ENCODE measurements around the gene BNIP5.
A peak's percentile ranks its signal among the peaks of the same experiment; 100 is the strongest.
"Not testable (repeated sequence)": the region's sequence is repeated elsewhere in the genome, so short reads cannot be mapped to it uniquely, and the experiment has no call there.

Gene BNIP5

DNA sequence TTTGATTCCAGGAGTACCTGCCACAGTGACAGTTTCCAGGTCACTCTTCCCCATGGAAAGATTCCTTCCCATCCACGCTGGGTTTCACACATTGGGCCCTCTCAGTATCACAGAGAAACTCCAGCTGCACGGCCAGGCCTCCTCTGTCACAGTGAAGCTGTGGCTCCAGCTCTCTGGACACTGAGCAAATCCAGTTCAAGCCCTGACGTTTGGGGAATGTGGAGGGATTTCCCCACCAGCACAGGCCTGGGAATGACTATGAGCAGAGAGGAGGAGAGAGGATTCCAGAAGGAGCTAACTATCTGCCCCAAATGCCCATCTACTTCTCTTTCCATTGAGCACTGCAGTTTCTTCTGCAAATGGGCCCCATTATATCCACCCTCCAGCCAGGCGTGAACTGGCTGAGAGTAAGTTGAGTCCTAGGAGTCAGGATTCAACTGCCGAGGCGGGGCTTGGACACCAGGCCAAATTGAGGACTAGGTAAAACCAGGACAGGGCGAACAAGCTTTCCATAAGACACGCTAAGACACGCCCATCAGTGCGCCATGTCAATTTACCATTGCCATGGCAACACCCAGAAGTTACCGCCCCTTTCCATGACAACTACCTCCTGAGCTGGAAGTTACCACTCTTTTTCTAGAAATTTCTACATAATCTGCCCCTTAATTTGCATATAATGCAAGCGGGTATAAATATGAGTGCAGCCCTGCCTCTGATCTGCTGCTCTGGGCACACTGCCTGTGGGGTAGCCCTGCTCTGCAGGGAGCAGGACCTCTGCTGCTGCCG lies 9.2 kb upstream of the BNIP5 start:
- no peak for DNase-seq (ENCODE audit: low read depth)
- TF ChIP-seq, protein P1, sequence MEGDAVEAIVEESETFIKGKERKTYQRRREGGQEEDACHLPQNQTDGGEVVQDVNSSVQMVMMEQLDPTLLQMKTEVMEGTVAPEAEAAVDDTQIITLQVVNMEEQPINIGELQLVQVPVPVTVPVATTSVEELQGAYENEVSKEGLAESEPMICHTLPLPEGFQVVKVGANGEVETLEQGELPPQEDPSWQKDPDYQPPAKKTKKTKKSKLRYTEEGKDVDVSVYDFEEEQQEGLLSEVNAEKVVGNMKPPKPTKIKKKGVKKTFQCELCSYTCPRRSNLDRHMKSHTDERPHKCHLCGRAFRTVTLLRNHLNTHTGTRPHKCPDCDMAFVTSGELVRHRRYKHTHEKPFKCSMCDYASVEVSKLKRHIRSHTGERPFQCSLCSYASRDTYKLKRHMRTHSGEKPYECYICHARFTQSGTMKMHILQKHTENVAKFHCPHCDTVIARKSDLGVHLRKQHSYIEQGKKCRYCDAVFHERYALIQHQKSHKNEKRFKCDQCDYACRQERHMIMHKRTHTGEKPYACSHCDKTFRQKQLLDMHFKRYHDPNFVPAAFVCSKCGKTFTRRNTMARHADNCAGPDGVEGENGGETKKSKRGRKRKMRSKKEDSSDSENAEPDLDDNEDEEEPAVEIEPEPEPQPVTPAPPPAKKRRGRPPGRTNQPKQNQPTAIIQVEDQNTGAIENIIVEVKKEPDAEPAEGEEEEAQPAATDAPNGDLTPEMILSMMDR (IDR thresholded peaks at IDR 0.05; ENCODE audit: control insufficient read depth, insufficient read depth, low read depth, low read length, missing control alignments), result no peak
- H3K4me3 ChIP-seq (ENCODE audit: control insufficient read depth, low read depth, low read length), result no peak overlapping the region

DNA sequence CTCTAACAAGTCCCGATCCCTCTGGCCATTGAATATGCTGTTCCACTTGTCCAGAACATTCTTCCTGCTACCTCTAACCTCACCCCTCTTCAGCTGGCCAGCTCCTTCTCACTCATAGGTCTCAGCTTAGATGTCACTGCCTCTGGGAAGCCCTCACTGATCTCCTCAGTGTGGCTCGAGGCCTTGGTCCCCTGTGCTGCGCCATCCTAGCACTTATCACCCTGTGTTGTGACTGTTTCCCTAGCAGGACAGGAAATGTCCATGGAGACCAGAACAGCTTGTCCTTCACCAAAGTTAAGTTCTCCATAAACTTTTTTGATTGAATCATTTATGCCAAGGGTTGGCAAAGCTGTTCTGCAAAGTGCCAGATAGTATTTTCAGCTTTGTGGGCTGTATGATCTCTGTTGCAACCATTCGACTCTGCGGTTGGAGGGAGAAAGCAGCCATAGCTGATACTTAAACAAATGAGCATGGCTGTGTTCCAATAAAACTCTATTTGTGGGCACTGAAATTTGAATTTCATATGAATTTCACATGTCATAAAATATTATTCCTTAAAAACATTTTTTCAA lies 6.5 kb upstream of the BNIP5 start:
- TF ChIP-seq, protein P1 (IDR thresholded peaks at IDR 0.05; ENCODE audit: control insufficient read depth, insufficient read depth, low read depth, low read length, missing control alignments), result no peak
- no peak overlapping the region for H3K4me3 ChIP-seq (ENCODE audit: control insufficient read depth, low read depth, low read length)
- DNase-seq (ENCODE audit: low read depth), result no peak

DNA sequence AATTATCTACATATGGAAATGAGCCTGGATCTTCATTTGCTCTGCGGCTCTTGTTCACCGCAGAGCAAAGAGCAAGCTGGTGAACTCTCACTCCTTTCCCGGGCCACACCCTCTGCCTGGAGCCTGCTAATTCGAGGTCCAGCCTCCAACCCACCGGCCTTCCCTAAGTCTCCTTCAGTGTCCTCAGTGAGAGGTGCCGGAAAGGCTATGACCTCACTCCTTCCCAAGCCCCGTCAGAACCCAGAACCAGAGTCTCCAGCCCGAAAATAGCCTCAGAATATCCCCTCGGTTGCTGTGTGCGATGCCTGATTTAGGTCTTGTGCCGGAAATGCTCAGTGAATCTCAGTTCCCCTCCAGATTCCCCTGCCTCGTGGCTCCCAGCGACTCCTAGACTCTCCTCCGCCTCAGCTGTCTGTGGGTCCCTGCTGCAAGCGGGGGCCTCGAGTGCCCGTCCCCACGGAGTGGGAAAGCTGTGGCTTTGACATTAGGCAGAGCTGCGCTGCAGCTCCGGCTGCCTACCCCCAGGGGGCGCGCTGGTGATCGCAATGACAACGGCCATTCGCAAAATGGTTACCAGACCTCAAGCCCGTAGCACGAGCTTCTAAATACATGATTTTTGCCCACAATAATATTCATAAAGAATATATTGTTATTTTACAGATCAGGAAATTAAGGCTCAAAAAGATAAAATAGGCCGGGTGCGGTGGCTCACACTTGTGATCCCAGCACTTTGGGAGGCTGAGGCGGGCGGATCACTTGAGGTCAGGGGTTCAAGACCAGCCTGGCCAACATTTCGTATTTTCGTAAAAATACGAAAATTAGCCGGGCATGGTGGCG lies 4.1 kb upstream of the BNIP5 start:
- DNase-seq (ENCODE audit: low read depth), result no peak
- H3K4me3 ChIP-seq (ENCODE audit: control insufficient read depth, low read depth, low read length), result peak overlapping the region; percentile 17
- TF ChIP-seq, protein P1 (IDR thresholded peaks at IDR 0.05; ENCODE audit: control insufficient read depth, insufficient read depth, low read depth, low read length, missing control alignments), result peak; percentile 98

DNA sequence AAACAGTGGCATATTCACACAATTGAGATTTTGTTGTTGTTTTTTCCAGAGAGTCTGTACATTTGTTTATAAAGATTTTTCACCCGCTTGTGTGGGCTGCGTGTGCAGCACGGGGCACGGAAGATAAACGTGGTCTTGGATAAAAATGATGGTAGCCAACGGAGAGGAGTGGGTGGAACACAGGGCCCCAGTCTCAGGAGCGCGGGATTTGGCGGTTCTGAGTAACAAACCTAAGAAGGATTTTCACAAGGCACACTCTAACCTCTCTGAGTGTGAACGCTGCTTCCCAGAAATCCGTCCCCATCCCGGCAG lies 3.6 kb upstream of the BNIP5 start:
- TF ChIP-seq, protein P1 (IDR thresholded peaks at IDR 0.05; ENCODE audit: control insufficient read depth, insufficient read depth, low read depth, low read length, missing control alignments), result no peak
- DNase-seq (ENCODE audit: low read depth), result no peak
- no peak overlapping the region for H3K4me3 ChIP-seq (ENCODE audit: control insufficient read depth, low read depth, low read length)

DNA sequence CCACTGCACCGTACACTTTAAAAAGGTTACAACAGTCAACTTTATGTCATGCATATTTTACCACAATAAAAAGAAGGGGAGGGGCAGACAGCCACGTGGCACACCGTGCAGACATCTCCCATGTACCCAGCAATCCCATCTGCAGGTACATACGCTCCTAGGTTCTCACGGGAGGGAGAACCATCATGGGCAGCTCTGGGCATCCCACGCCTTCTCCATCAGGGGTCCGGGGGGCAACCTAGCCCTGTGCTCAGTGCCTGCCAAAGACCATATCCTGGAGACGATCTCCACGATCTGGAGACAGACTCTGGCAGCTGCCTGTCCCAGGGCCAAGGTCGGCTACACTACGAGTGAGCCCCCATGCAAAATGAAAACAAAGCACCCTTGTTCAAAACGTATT lies 2.5 kb upstream of the BNIP5 start:
- H3K4me3 ChIP-seq (ENCODE audit: control insufficient read depth, low read depth, low read length), result no peak overlapping the region
- TF ChIP-seq, protein P1 (IDR thresholded peaks at IDR 0.05; ENCODE audit: control insufficient read depth, insufficient read depth, low read depth, low read length, missing control alignments), result no peak
- DNase-seq (ENCODE audit: low read depth), result no peak

DNA sequence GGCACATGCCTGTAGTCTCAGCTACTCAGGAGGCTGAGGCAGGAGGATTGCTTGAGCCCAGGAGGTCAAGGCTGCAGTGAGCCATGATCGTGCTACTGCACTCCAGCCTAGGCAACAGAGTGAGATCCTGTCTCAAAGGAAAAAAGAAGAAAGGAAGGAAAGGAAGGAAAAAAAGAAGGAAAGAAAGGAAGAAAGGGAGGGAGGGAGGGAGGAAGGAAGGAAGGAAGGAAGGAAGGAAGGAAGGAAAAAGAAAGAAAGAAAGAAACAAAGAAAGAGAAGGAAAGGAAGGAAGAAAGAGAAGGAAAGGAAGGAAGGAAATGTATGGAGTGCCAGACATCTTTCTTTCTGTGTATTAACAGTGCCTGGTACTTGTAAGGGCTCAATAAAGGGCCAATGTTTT lies 1.5 kb upstream of the BNIP5 start:
- not testable (repeated sequence) for DNase-seq (ENCODE audit: low read depth); H3K4me3 ChIP-seq (ENCODE audit: control insufficient read depth, low read depth, low read length)

DNA sequence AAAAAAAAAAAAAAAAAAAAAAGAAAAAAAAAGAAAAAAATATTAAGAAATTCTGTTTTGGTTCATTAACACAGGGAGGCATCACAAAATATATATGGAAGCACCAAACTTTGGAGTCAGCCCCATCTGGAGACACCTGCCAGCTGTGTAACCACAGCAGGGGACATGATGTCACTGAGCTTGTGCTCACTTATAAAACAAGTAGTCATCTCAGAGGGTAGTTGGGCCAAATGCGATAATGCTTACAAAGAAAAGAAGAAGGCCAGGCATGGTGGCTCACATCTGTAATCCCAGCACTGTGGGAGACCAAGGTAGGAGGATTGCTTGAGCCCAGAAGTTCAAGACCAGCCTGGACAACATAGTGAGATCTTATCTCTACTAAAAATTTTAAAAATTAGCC lies 1.1 kb upstream of the BNIP5 start:
- TF ChIP-seq, protein P1 (IDR thresholded peaks at IDR 0.05; ENCODE audit: control insufficient read depth, insufficient read depth, low read depth, low read length, missing control alignments), result no peak
- no peak overlapping the region for H3K4me3 ChIP-seq (ENCODE audit: control insufficient read depth, low read depth, low read length)
- DNase-seq (ENCODE audit: low read depth), result no peak
